Testis (tissue), 3 donors: ENCODE measurements around the gene ARPP19. TPM values are rescaled to one million over a fixed set of nuclear protein-coding genes. Genes with fewer than 3 reads are reported as not detected.
"Not testable (repeated sequence)": the region's sequence is repeated elsewhere in the genome, so short reads cannot be mapped to it uniquely, and the experiment has no call there.

Experiments
- DNase-seq: peaks from one replicate; pipeline ENCODE4 v3.0.0-alpha.2; 2019
- H3K27ac ChIP-seq, 2 donors: fragments of 200-600 bp; sonication (generic); one replicate each; pipeline ENCODE4 v1.5.1; 2019
- H3K27me3 ChIP-seq: fragments of 200-600 bp; sonication (generic); one replicate; pipeline ENCODE4 v1.5.1; 2019
- H3K36me3 ChIP-seq: fragments of 200-600 bp; sonication (generic); one replicate; pipeline ENCODE4 v1.5.1; 2017; ENCODE audit warnings: low read depth; ENCODE audit errors: missing control alignments
- H3K4me1 ChIP-seq: fragments of 200-600 bp; sonication (generic); one replicate; pipeline ENCODE4 v1.5.1; 2019
- H3K4me3 ChIP-seq, 2 donors: fragments of 200-600 bp; sonication (generic); one replicate each; pipeline ENCODE4 v1.5.1; 2017 to 2019
- H3K9me3 ChIP-seq: fragments of 200-600 bp; sonication (generic); one replicate; pipeline ENCODE4 v1.5.1; 2017
- POLR2A ChIP-seq: fragments of 450-650 bp; IDR thresholded peaks from one replicate; pipeline ENCODE4 v1.6.1; 2017; ENCODE audit warnings: antibody characterized with exemption, mild to moderate bottlenecking, moderate library complexity
- WGBS, 2 donors: methylation state at CpG; one replicate each; pipeline ENCODE4 v1.1.5; 2018; 5-methylcytosine and 5-hydroxymethylcytosine counted together
- intact Hi-C: fragments of 100-400 bp; cut with DNase I; formaldehyde crosslinking; loops from one replicate; pipeline ENCODE4 v1.15.1; 2023; ENCODE audit warnings: low total_unique reads
- polyA plus RNA-seq: library from polyadenylated mRNA; stranded (reverse); fragments of 350-450 nt; fragmentation: Illumina TruSeq; extraction: RNeasy Lipid Tissue Mini Kit (QIAGEN cat#74804); gene quantifications from one replicate; pipeline ENCODE4 v1.2.3, GENCODE V29; 2014; ENCODE audit warnings: low read depth, low replicate concordance; ENCODE audit not compliant: insufficient read depth
- total RNA-seq, 2 donors: library from RNA; depleted of rRNA; stranded (reverse); fragments of >200 nt; gene quantifications; one replicate each; pipeline ENCODE4 v1.2.3, GENCODE V29; 2016
- TF ChIP-seq, protein P1 (sequence below), 3 experiments: fragments of 450-650 bp in 2 of 3; fragments of 200-600 bp in 1 of 3; sonication (generic) in 1 of 3; IDR thresholded peaks; one replicate each; pipeline ENCODE4 v1.5.1; 2016 to 2019; ENCODE audit warnings: antibody characterized with exemption in 3 of 3, mild to moderate bottlenecking in 2 of 3, moderate library complexity in 1 of 3

ARPP19 gene
- total and polyA plus RNA-seq, 3 donors from 2014 or later = 114 to 162 (median 139) TPM

DNA sequence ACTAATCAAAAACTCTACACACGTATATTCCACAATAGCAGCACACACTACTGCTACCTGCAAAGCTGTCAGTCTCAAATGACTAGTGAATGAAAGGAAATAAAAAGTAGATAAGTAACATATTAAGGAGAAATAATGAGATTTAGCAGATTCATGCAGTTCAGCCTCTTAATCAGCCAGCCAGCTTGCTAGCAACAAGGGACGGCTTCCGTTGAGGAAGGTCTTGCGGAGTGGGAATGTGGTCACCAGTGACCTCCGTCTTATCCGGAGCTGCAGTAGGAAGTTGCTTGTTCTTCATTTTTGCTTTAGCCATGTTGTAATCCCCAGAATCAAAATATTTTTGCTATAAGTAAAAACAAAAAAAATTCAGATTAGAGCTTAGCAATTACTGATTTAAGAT, 17.1 kb downstream of the ARPP19 start:
- peaks cover 5% of the 10 kb centered on the region for H3K4me1 ChIP-seq
- no peak overlapping the region for H3K27ac ChIP-seq
- intact Hi-C loops = no loop called here
- WGBS, 2 donors = 84 to 95% methylated on average over 6 of the region's 6 CpGs
- no peaks in the 10 kb centered on the region for H3K9me3 ChIP-seq
- H3K27me3 ChIP-seq = no peaks in the 10 kb centered on the region
- TF ChIP-seq POLR2A = no peak
- TF ChIP-seq, protein P1, sequence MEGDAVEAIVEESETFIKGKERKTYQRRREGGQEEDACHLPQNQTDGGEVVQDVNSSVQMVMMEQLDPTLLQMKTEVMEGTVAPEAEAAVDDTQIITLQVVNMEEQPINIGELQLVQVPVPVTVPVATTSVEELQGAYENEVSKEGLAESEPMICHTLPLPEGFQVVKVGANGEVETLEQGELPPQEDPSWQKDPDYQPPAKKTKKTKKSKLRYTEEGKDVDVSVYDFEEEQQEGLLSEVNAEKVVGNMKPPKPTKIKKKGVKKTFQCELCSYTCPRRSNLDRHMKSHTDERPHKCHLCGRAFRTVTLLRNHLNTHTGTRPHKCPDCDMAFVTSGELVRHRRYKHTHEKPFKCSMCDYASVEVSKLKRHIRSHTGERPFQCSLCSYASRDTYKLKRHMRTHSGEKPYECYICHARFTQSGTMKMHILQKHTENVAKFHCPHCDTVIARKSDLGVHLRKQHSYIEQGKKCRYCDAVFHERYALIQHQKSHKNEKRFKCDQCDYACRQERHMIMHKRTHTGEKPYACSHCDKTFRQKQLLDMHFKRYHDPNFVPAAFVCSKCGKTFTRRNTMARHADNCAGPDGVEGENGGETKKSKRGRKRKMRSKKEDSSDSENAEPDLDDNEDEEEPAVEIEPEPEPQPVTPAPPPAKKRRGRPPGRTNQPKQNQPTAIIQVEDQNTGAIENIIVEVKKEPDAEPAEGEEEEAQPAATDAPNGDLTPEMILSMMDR (IDR thresholded peaks at IDR 0.05) = no peak
- DNase-seq = no peak
- H3K36me3 ChIP-seq = no peaks in the 10 kb centered on the region
- H3K4me3 ChIP-seq = no peak overlapping the region

DNA sequence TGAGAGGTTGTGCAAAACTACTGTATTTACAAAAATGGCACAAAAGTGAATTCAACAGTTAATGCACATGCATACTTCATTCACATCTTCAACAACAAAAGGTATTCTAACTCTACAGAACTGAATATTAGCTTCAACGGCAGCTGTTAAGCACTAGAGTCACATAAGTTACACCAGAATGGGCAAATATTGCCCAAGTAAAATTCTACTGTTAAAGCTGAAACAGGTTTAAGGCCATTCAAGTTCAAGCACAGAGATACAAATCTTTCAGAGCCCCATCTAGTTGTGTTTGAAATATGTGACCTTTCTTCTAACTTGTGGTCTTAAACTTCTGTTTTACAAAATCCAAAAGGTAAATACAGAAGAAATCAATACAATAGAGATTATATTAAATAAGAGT, 17.6 kb downstream of the ARPP19 start:
- H3K36me3 ChIP-seq, H3K27ac ChIP-seq, intact Hi-C loops, H3K9me3 ChIP-seq, H3K4me1 ChIP-seq, DNase-seq, H3K4me3 ChIP-seq, H3K27me3 ChIP-seq: not testable (repeated sequence)
- 86 to 88% methylated on average over 1 of the region's 1 CpG for WGBS, 2 donors

DNA sequence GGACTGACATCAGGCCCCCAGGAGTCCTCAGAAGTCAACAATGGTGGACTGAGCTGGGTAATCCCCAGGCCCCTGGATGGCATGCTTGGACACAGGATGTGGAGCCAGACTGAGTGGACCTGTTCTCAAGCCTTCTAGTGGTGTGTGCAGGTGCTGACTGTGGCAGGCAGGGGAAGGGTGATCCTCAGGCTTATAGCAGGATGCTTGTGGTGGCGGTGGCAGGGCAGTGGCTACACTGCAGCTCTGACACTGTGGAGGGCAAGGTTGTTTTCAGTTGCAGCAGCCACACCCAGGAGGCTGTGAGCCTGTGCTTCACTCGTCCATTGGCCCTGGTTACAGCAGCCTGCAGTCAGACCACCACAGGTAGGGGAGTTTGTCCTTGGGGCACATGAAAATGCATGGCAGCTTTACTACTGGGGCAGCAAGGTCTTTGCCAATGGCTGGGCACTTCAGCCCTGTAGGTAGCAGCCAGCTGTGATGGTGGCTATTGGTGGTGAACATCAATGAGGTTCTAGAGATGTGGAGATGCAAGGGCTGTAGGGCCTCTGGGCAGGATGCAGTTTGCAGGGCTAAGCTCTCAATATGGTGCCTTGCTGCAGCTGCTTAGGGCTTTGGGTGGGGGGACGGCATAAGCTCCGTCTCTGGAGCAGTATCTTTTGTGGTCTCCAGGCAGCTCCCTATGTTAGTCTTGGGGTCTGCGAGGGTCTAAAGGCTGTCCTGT, 22.6 kb downstream of the ARPP19 start:
- no peak for DNase-seq
- Histone ChIP-seq H3K4me1 (no peaks in the 10 kb centered on the region), H3K27me3 (no peaks in the 10 kb centered on the region), H3K27ac (no peak overlapping the region), H3K4me3 (no peak overlapping the region), H3K9me3 (no peaks in the 10 kb centered on the region), H3K36me3 (no peaks in the 10 kb centered on the region)
- TF ChIP-seq, protein P1 (IDR thresholded peaks at IDR 0.05) = no peak
- no peak for TF ChIP-seq POLR2A
- intact Hi-C loops = no loop called here
- WGBS, 2 donors = 92 to 93% methylated on average over 5 of the region's 5 CpGs

DNA sequence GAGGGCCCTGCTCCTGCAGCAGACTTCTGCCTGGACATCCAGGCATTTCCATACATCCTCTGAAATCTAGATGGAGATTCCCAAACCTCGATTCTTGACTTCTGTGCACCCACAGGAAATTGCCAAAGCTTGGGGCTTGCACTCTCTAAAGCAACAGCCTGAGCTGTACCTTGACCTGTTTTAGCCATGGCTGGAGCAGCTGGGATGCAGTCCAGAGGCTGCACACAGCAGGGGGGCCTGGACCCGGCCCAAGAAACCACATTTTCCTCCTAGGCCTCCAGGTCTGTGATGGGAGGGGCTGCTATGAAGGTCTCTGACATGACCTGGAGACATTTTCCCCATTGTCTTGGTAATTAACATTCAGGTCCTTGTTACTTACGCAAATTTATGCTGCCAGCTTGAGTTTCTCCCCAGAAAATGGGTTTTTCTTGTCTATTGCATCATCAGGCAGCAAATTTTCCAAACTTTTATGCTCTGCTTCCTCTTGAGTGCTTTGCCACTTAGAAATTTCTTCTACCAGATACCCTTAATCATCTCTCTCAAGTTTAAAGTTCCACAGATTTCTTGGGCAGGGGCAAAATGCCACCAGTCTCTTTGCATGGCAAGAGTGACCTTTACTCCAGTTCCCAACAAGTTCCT, 28.3 kb downstream of the ARPP19 start:
- no peak overlapping the region for H3K27ac ChIP-seq
- intact Hi-C loops = no loop called here
- no peak overlapping the region for H3K4me3 ChIP-seq
- H3K4me1 ChIP-seq = no peaks in the 10 kb centered on the region
- no peaks in the 10 kb centered on the region for H3K36me3 ChIP-seq
- TF ChIP-seq, protein P1 (IDR thresholded peaks at IDR 0.05) = no peak
- no peak for TF ChIP-seq POLR2A
- H3K27me3 ChIP-seq = no peaks in the 10 kb centered on the region
- 78 to 82% methylated on average over 3 of the region's 3 CpGs for WGBS, 2 donors
- no peak for DNase-seq
- H3K9me3 ChIP-seq = no peaks in the 10 kb centered on the region

DNA sequence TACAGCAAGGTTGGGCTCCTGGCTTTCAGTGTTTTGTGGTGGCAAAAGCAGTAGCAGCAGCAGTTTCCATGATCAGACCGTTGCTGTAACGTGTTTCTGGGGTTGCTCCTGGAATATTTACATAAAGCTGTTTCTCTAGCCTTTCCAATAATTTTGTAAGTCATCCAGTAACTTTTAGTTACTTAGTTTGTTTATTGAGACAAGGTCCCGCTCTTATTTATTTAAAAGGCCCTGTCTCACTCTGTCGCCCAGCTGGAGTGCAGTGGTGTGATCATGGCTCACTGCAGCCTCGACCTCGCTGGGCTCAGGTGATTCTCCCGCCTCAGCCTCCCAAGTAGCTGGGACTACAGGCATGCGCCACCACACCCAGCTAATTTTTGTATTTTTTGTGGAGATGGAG, 31.4 kb downstream of the ARPP19 start:
- Histone ChIP-seq H3K36me3 (no peaks in the 10 kb centered on the region), H3K4me1 (no peaks in the 10 kb centered on the region), H3K4me3 (no peak overlapping the region), H3K27ac (no peak overlapping the region), H3K9me3 (no peaks in the 10 kb centered on the region), H3K27me3 (no peaks in the 10 kb centered on the region)
- DNase-seq = no peak
- no peak for TF ChIP-seq POLR2A
- TF ChIP-seq, protein P1 (IDR thresholded peaks at IDR 0.05) = no peak
- 84 to 88% methylated on average over 8 of the region's 8 CpGs for WGBS, 2 donors
- intact Hi-C loops = no loop called here
